H1 (cell line): ENCODE results near the gene TUBGCP6. TPM values are rescaled to one million over a fixed set of nuclear protein-coding genes. Genes with fewer than 3 reads are reported as not detected.

ENCODE experiments used
- CTCF ChIA-PET: fragments of 300-600 bp; sonication (Branson Sonifier 250); formaldehyde crosslinking; loops from one replicate; lab custom pipeline; 2021; ENCODE audit not compliant: partially characterized antibody; lab: Charles Lee
- POLR2A ChIA-PET: fragments of 300-600 bp; sonication (Branson Sonifier 250); formaldehyde crosslinking; loops from one replicate; lab custom pipeline; 2021; ENCODE audit warnings: inconsistent platforms; ENCODE audit not compliant: partially characterized antibody; lab: Charles Lee
- DNase-seq, 2 experiments: peaks; one replicate each; pipeline versions ENCODE4 v3.0.0 to v3.0.0-alpha.2; 2010 to 2022; ENCODE audit warnings: low spot score in 2 of 2, low read depth in 1 of 2, mixed read lengths in 1 of 2
- FAIRE-seq: peaks from 2 replicates; lab custom pipeline; 2011; peaks lifted over from hg19 to GRCh38; lab: Jason Lieb, UNC
- H2AFZ ChIP-seq: 2 replicates; pipeline ENCODE4 v1.8.1; 2012; ENCODE audit warnings: low read length, inconsistent platforms
- H2AK5ac ChIP-seq: 2 replicates; pipeline ENCODE4 v1.6.1; 2013; ENCODE audit warnings: low read depth, low read length
- H2BK120ac ChIP-seq: replicated peaks from 2 replicates; pipeline ENCODE3; 2013; ENCODE audit warnings: low read depth, low read length, inconsistent platforms
- H2BK12ac ChIP-seq: 2 replicates; pipeline ENCODE4 v1.6.1; 2013; ENCODE audit warnings: low read depth, low read length
- H2BK15ac ChIP-seq: 2 replicates; pipeline ENCODE4 v1.6.1; 2013; ENCODE audit warnings: low read length
- H2BK20ac ChIP-seq: 2 replicates; pipeline ENCODE4 v1.6.1; 2013; ENCODE audit warnings: low read length
- H2BK5ac ChIP-seq: 2 replicates; pipeline ENCODE4 v1.6.1; 2013; ENCODE audit warnings: low read depth, low read length
- H3K14ac ChIP-seq: 2 replicates; pipeline ENCODE4 v1.6.1; 2013; ENCODE audit warnings: inconsistent platforms; ENCODE audit not compliant: insufficient read length
- H3K18ac ChIP-seq: 2 replicates; pipeline ENCODE4 v1.6.1; 2013; ENCODE audit warnings: low read length; ENCODE audit errors: extremely low read depth
- H3K23ac ChIP-seq: 2 replicates; pipeline ENCODE4 v1.6.1; 2013; ENCODE audit warnings: inconsistent platforms; ENCODE audit not compliant: insufficient read length
- H3K23me2 ChIP-seq: 2 replicates; pipeline ENCODE4 v1.6.1; 2013; ENCODE audit warnings: low read depth, low read length
- H3K27ac ChIP-seq: 2 replicates; pipeline ENCODE4 v1.6.1; 2011; ENCODE audit warnings: low read depth, low read length, inconsistent platforms
- H3K27me3 ChIP-seq, 4 experiments: replicated peaks in 1 of 4; 1 replicate in 1 of 4; 2 replicates in 3 of 4; pipeline versions ENCODE4 v1.6.1 to v1.8.1; 2011 to 2013; ENCODE audit warnings: low read length in 3 of 4, mild to moderate bottlenecking in 3 of 4, inconsistent platforms in 2 of 4, mixed read lengths in 2 of 4, moderate library complexity in 1 of 4; ENCODE audit not compliant: control insufficient read depth in 3 of 4, insufficient read depth in 3 of 4; ENCODE audit errors: extremely low read depth in 1 of 4
- H3K36me3 ChIP-seq, 4 experiments: 2 replicates each; pipeline versions ENCODE4 v1.6.1 to v1.8.1; 2011 to 2013; ENCODE audit warnings: mild to moderate bottlenecking in 4 of 4, low read length in 3 of 4, moderate library complexity in 2 of 4, control low read depth in 1 of 4, inconsistent platforms in 1 of 4; ENCODE audit not compliant: insufficient read depth in 4 of 4, control insufficient read depth in 2 of 4
- H3K4ac ChIP-seq: replicated peaks from 2 replicates; pipeline ENCODE3; 2013; ENCODE audit warnings: low read length, low read depth, mixed read lengths, inconsistent platforms; ENCODE audit not compliant: insufficient read length
- H3K4me1 ChIP-seq, 4 experiments: replicated peaks in 1 of 4; 1 replicate in 1 of 4; 2 replicates in 3 of 4; pipeline versions ENCODE4 v1.6.1 to v1.8.1; 2011 to 2013; ENCODE audit warnings: low read length in 3 of 4, inconsistent platforms in 2 of 4, mixed read lengths in 1 of 4; ENCODE audit not compliant: insufficient read depth in 4 of 4, control insufficient read depth in 3 of 4
- H3K4me2 ChIP-seq, 2 experiments: 2 replicates each; pipeline versions ENCODE4 v1.6.1 to v1.8.1; 2011 to 2013; ENCODE audit warnings: low read depth in 2 of 2, low read length in 2 of 2, control low read depth in 1 of 2, inconsistent platforms in 1 of 2, mild to moderate bottlenecking in 1 of 2; ENCODE audit not compliant: insufficient read depth in 1 of 2
- H3K4me3 ChIP-seq, 4 experiments: fragments of 200-600, 300-600 bp in 1 of 4; sonication (generic), shearing (Covaris generic), sonication (Bioruptor Twin) in 1 of 4; 2 replicates each; pipeline versions ENCODE4 v1.5.1 to v1.8.1; 2011 to 2016; ENCODE audit warnings: low read length in 4 of 4, low read depth in 3 of 4, control low read depth in 2 of 4, inconsistent platforms in 2 of 4, mild to moderate bottlenecking in 2 of 4, mixed read lengths in 1 of 4, moderate library complexity in 1 of 4; ENCODE audit not compliant: insufficient read depth in 2 of 4; ENCODE audit errors: extremely low read depth in 1 of 4
- H3K56ac ChIP-seq: replicated peaks from 2 replicates; pipeline ENCODE3; 2013; ENCODE audit warnings: low read depth, mild to moderate bottlenecking, mixed read lengths, low read length, inconsistent platforms; ENCODE audit not compliant: insufficient read length
- H3K79me1 ChIP-seq: 2 replicates; pipeline ENCODE4 v1.6.1; 2013; ENCODE audit warnings: low read depth, low read length, control low read depth
- H3K79me2 ChIP-seq, 2 experiments: 2 replicates each; pipeline versions ENCODE4 v1.6.1 to v1.8.1; 2012 to 2013; ENCODE audit warnings: low read length in 2 of 2, mild to moderate bottlenecking in 2 of 2, inconsistent platforms in 1 of 2; ENCODE audit not compliant: insufficient read depth in 2 of 2, control insufficient read depth in 1 of 2
- H3K9ac ChIP-seq, 4 experiments: replicated peaks in 1 of 4; 1 replicate in 1 of 4; 2 replicates in 3 of 4; pipeline versions ENCODE4 v1.6.1 to v1.8.1; 2011 to 2013; ENCODE audit warnings: low read depth in 3 of 4, low read length in 3 of 4, control low read depth in 2 of 4, mild to moderate bottlenecking in 2 of 4, moderate library complexity in 2 of 4, inconsistent platforms in 1 of 4; ENCODE audit errors: extremely low read depth in 1 of 4
- H3K9me3 ChIP-seq, 2 experiments: 2 replicates each; pipeline versions ENCODE4 v1.6.1 to v1.8.1; 2012 to 2013; ENCODE audit warnings: mild to moderate bottlenecking in 2 of 2, moderate library complexity in 2 of 2, control low read depth in 1 of 2, inconsistent platforms in 1 of 2, low read depth in 1 of 2, low read length in 1 of 2, mixed read lengths in 1 of 2; ENCODE audit not compliant: insufficient read depth in 2 of 2
- H4K20me1 ChIP-seq, 2 experiments: replicated peaks in 1 of 2; 2 replicates each; pipeline versions ENCODE3 to v1.8.1; 2011 to 2013; ENCODE audit warnings: inconsistent platforms in 2 of 2, low read length in 2 of 2, mild to moderate bottlenecking in 1 of 2; ENCODE audit not compliant: insufficient read depth in 2 of 2, control insufficient read depth in 1 of 2
- H4K5ac ChIP-seq: 2 replicates; pipeline ENCODE4 v1.6.1; 2013; ENCODE audit warnings: low read length, low read depth, mixed read lengths, inconsistent platforms; ENCODE audit not compliant: insufficient read length
- H4K8ac ChIP-seq: 2 replicates; pipeline ENCODE4 v1.8.0; 2013; ENCODE audit warnings: mild to moderate bottlenecking, moderate library complexity, low read length, inconsistent platforms; ENCODE audit not compliant: insufficient read depth; ENCODE audit errors: extremely low read depth
- H4K91ac ChIP-seq: replicated peaks from 2 replicates; pipeline ENCODE3; 2013; ENCODE audit warnings: low read length, mixed read lengths, inconsistent platforms; ENCODE audit not compliant: insufficient read length
- MAX ChIP-seq: IDR thresholded peaks from 2 replicates; pipeline ENCODE4 v1.6.1; 2012; ENCODE audit warnings: inconsistent platforms
- RBBP5 ChIP-seq: IDR thresholded peaks from 2 replicates; pipeline ENCODE4 v1.7.1; 2012; ENCODE audit warnings: low read depth, mild to moderate bottlenecking, inconsistent platforms, low read length, moderate library complexity, borderline replicate concordance
- RXRA ChIP-seq: IDR thresholded peaks from 2 replicates; pipeline ENCODE4 v1.6.1; 2011; ENCODE audit warnings: low read depth, mild to moderate bottlenecking, low read length, moderate library complexity; ENCODE audit not compliant: insufficient read depth
- SIX5 ChIP-seq: IDR thresholded peaks from 2 replicates; pipeline ENCODE4 v1.6.1; 2011; ENCODE audit warnings: mild to moderate bottlenecking, low read depth, low read length
- TAF1 ChIP-seq: IDR thresholded peaks from 2 replicates; pipeline ENCODE4 v1.6.1; 2011; ENCODE audit warnings: mild to moderate bottlenecking, low read depth, low read length
- TAF7 ChIP-seq: optimal IDR thresholded peaks from 2 replicates; pipeline ENCODE3; 2011; ENCODE audit warnings: low read depth, mild to moderate bottlenecking, inconsistent platforms, low read length, moderate library complexity, borderline replicate concordance
- USF2 ChIP-seq: IDR thresholded peaks from 2 replicates; pipeline ENCODE4 v1.6.1; 2011; ENCODE audit warnings: low read length, improper control_type of control experiment
- WGBS, 2 experiments: shearing (Covaris generic) in 1 of 2; methylation state at CpG; one replicate each; pipeline versions ENCODE4 v1.1.6 to v1.1.7; 2013 to 2015; ENCODE audit warnings: low lambda C conversion rate in 2 of 2, mixed read lengths in 2 of 2, inconsistent platforms in 1 of 2, low coverage in 1 of 2, missing lambda C conversion rate in 1 of 2; ENCODE audit not compliant: insufficient replicate concordance in 2 of 2, insufficient coverage in 1 of 2, insufficient read length in 1 of 2; ENCODE audit errors: extremely low coverage in 1 of 2, missing lambda C conversion rate in 1 of 2; 5-methylcytosine and 5-hydroxymethylcytosine counted together
- polyA plus RNA-seq, 7 experiments: library from polyadenylated mRNA; depleted of rRNA in 3 of 7; stranded (reverse) in 5 of 7; unstranded in 2 of 7; fragments of >200 nt in 5 of 7; fragments of 200-250 nt in 2 of 7; gene quantifications; 1 replicate in 5 of 7; 2 replicates in 1 of 7; 4 replicates in 1 of 7; pipeline versions ENCODE4 v1.2.1 to v1.2.3, GENCODE V29; 2011 to 2013; ENCODE audit warnings: missing spikeins in 2 of 7, mixed read lengths in 2 of 7
- total RNA-seq: library from RNA; stranded (reverse); fragmentation: NEBNext Ultra II Directional; extraction: Animal tissue kit (Norgen Biotek cat#: 25700); gene quantifications from 2 replicates; pipeline ENCODE4 v1.2.1, GENCODE V29; 2021

Gene TUBGCP6
- total and polyA plus RNA-seq, 2 of the 8 experiments (the other 6 are each of a cell fraction or from before 2014, with no cell fraction given), result 24.2 to 24.7 TPM

- H4K5ac ChIP-seq, result no peak overlapping the region
- no peak overlapping the region for H3K4ac ChIP-seq
- H3K79me2 ChIP-seq, result peaks cover 0 to 13% of the 10 kb centered on the region in 2 experiments; a peak in 1 of 4 replicates
- H3K56ac ChIP-seq, result no peak overlapping the region
- peaks cover 0 to 3% (median 2%) of the 10 kb centered on the region in 4 experiments; a peak in 3 of 7 replicates for H3K4me1 ChIP-seq
- no peak overlapping the region for H4K8ac ChIP-seq
- TF ChIP-seq TAF1 (no peak), USF2 (no peak), RXRA (no peak), TAF7 (no peak), SIX5 (no peak), MAX (no peak), RBBP5 (no peak)
- H2AK5ac ChIP-seq, result no peak overlapping the region
- no peak for FAIRE-seq
- H4K20me1 ChIP-seq, result peaks cover 4 to 15% of the 10 kb centered on the region in 2 experiments
- H2BK12ac ChIP-seq, result no peak overlapping the region
- DNase-seq, result no peak
- no peak overlapping the region for H3K23ac ChIP-seq
- H3K9me3 ChIP-seq, result no peaks in the 10 kb centered on the region
- H2BK120ac ChIP-seq, result no peak overlapping the region
- H3K4me3 ChIP-seq, result no peak overlapping the region
- POLR2A ChIA-PET, result interaction anchor here (0.6 kb wide), 1 partner anchor 42 kb away, joined by 3 read pairs; no protein-coding TSS in a partner anchor
- H3K9ac ChIP-seq, result no peak overlapping the region
- H2AFZ ChIP-seq, result no peak overlapping the region
- H3K27me3 ChIP-seq, result no peaks in the 10 kb centered on the region
- H3K4me2 ChIP-seq, result no peak overlapping the region
- no peak overlapping the region for H3K27ac ChIP-seq
- no peak overlapping the region for H3K18ac ChIP-seq
- H3K23me2 ChIP-seq, result peaks cover 7% of the 10 kb centered on the region; the same call in 1 of the 2 replicates
- peaks cover 4% of the 10 kb centered on the region for H3K79me1 ChIP-seq
- 96% methylated on average over 18 of the region's 18 CpGs; no CpG with 5 or more reads in 1 of the 2 experiments for WGBS, 2 experiments
- H3K36me3 ChIP-seq, result peaks cover 6 to 37% (median 10%) of the 10 kb centered on the region in 4 experiments; a peak in 5 of 8 replicates
- no peak overlapping the region for H2BK20ac ChIP-seq
- H2BK15ac ChIP-seq, result no peak overlapping the region
- CTCF ChIA-PET, result no interaction called here
- no peak overlapping the region for H3K14ac ChIP-seq
- no peak overlapping the region for H2BK5ac ChIP-seq
- H4K91ac ChIP-seq, result no peak overlapping the region
These were observed 48.6 kb downstream of the TUBGCP6 start for GRCh38 chr22:50196256-50196655.
